ENCODE measurements around the gene PDLIM4.
A peak's percentile ranks its signal among the peaks of the same experiment; 100 is the strongest.

The PDLIM4 gene

DNA sequence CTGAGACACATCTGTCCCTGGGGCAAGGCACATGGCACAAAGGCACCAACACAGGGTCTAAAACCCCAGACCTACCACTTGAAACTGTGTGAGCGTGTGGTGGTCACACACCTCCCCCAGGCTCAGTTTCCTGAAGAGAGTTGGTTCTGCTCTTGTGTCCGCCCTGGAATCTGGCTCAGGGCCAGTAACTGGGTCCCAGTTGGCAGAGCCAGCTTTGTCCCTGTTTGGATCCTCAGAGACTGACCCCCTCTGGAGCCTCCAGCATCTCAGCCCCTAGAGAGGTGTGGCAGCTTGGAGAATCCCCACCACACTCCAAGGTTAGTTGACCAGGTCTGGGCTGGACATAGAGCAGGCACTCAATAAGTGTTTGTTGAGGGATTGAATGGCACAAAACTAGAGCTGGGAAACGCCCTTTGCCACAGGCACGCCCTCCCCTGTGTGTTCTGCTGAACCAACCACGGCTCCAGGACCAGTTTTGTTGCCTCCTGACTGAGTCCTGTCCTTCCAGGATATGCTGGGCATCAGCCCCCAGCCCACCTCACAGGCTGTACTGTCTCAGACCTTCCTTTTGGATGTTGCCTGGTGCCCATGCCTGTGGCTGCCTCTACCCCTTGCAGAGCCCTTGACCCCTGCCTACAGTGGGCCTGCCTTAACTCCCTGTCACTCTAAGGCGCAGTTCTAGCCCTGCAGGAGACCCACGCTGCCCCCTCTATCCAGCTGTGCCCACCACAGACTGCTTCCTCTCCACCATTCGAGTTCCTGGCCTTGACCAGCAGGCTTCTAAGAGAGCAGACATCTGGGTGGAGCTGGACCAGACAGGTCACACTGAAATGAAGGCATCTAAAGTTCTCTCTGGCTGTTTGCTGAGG, 3.8 kb upstream of the PDLIM4 start:
- no peak for DNase-seq (ENCODE audit: low read depth in 1 of 2, low spot score in 1 of 2)

DNA sequence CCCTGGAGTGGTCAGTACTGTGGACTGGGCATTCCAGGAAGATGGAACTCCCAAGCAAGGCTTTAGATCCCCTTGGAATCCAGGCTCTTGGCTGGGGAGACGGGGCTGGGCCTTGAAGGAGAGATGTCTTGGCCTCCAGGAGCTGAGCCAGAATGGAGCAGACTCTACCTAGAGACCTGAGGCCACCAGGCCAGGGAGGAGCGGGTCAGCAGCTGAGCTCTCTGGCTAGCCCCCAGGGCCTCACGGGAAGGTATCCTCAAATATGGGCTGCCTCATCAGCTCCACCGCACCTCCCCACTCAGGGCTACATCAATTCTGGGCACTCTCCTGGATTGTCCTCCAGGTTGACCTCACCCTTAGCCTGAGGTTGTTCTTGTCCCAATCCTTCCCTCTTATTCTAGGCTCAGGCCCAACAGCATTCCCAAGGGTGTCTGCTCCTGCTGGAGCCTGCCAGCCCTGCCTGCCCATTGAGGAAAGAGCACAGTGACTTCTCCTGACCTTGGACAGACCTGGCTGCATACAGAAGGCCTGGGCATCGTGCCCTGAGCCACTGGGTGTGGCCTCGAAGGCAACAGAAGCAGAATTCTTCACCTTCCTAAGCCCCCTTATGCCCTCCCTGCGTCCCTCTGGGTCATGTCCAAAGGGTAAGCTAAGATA, 3.0 kb upstream of the PDLIM4 start:
- no peak for DNase-seq (ENCODE audit: low read depth in 1 of 2, low spot score in 1 of 2)

- DNase-seq (ENCODE audit: low read depth in 1 of 2, low spot score in 1 of 2), result no peak
Measured at GRCh38 chr5:132256086-132256782, 1.3 kb upstream of the PDLIM4 start.

DNA sequence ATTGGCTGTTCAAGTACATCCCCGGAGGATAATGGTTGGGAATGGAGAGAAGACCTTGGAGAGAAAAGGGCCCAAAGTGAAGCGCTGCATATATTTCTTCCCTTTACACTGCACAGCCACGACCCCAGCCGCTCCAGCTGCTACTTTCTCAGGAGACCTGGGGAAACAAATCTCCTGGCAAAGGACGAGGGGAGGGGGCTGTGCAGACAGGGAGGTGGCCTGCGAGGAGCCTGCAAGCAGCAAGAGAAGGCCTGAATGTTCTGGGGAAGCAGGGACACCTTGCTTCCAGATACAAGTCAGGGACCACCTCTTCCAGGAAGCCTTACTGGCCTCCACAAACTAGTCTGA, 739 bp upstream of the PDLIM4 start:
- no peak for DNase-seq (ENCODE audit: low read depth in 1 of 2, low spot score in 1 of 2)

DNA sequence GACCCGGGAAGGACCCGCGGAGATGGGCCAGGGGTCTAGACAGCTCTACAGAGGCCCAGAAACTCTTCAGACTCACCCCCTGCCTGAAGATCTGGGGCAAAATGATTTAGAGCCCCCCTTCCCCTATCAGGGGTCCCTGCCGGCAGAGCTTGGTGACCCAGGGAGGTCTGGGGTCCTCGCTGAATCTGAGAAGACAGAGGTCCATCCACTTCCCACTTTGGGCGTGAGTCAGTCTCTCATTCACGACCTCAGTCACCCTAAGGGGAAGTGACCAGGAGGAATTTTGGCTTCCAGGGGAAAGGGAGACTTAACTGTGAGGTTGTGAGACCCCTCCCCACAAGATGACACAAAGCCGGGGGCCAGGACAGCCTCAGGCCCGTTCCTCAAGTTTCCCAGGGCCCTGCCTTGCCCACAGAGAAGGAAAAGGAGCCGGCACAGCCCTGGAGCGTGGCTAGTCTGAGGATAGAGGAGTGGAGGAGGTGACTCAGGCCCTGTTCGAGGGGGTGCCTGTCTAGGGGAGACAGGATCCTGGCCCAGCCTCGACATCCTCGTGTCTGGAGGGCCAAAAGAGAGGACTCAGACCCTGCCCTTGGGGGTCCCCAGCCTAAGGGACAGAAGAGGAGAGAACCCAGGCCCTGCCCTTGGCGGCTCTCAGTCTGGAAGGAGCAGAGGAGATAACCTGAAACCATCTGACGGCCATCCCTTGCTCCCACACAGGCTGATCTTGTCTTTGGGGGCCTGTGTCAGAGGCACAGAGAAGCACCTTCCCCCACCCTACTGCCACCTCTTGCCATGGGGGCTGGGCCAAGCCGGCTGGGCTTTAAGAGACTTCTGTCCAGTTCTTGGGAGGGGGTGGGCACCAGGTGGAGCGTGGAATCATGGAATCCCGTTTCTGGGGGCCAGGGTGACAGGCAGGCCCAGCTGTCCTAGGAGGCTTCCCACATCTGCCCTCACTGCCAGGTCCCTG, 889 bp downstream of the PDLIM4 start:
- no peak for DNase-seq (ENCODE audit: low read depth in 1 of 2, low spot score in 1 of 2)

DNA sequence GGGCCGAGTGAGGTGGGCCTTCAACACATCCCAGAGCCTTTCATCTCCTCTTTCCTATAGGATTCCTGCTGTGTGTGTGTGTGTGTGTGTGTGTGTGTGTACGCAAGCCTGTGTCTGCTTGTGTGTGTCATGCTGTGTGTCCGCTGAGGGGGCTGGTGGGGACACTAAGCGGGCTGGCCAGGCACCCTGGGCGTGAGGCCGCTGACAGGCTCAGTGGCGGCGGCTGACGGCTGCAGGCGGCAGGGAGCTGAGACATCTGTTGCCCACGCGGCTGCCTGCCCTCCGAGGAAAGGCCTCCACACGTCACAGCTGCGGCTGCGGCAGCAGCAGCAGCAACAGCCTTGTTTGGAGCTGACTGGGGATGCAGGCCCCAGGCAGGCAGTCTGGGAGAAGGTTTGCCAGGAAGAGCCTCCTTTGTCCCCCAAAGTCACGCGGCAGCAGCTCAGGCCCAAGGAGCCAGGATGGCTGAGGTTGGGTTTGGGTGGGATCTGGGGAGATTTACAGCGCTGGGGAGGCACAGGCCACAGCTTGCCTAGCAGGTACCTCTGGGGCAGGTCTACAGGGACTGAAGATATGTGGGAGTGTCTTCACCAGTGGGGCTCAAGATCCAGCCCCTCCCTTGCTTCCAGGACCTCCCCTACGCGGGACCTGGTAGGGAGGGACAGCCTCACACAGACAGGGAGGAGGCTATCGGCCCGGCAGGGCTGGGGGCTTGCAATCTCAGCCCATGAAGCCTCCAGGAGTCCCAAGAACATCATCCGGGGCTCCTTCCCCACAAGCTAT, 1.8 kb downstream of the PDLIM4 start:
- DNase-seq (ENCODE audit: low read depth in 1 of 2, low spot score in 1 of 2), result no peak

GRCh38 chr5:132260051-132260450, 2.6 kb downstream of the PDLIM4 start:
- no peak for DNase-seq (ENCODE audit: low read depth in 1 of 2, low spot score in 1 of 2)

DNA sequence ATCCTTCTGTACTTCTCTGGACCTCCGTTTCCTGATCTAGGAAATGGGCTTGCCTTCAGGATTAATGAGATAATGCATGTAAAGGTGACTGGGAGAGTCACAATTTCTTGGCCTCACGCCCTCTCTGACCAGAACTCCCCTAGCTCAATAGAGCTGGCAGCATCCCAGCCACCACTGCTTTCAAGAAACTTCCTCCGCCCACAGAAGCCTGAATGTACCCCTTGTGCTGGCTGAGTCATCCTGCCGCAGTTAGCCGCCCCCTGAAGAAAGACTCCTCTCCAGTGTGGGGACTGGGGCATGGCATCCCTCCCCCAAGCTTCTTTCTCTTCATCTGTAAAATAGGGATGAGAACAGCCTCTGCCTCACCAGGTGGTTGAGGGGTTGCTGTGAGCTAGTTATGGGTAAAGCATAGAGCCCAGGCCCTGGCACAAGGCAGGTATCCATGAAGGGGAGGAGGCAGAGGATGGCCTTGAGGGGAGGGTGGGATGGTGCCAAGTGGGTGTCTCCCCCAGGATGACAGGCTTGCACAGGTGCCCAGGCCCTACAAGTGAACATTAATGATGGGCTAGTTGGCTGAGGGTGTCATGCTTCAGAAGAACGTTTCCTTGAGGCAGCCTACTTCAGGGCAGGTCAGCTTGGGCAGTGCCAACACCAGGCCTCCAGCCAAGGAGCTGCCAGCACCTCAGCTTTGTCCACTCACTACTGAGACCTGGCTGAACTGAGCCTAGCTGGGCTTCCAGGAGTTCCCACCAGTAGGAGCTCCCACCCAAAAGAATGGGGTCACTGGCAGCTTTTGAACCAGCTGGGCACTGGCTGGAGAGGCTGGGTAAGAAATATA, 3.4 kb downstream of the PDLIM4 start:
- DNase-seq (ENCODE audit: low read depth in 1 of 2, low spot score in 1 of 2), result peak in 1 of 2 donors; percentile 15

DNA sequence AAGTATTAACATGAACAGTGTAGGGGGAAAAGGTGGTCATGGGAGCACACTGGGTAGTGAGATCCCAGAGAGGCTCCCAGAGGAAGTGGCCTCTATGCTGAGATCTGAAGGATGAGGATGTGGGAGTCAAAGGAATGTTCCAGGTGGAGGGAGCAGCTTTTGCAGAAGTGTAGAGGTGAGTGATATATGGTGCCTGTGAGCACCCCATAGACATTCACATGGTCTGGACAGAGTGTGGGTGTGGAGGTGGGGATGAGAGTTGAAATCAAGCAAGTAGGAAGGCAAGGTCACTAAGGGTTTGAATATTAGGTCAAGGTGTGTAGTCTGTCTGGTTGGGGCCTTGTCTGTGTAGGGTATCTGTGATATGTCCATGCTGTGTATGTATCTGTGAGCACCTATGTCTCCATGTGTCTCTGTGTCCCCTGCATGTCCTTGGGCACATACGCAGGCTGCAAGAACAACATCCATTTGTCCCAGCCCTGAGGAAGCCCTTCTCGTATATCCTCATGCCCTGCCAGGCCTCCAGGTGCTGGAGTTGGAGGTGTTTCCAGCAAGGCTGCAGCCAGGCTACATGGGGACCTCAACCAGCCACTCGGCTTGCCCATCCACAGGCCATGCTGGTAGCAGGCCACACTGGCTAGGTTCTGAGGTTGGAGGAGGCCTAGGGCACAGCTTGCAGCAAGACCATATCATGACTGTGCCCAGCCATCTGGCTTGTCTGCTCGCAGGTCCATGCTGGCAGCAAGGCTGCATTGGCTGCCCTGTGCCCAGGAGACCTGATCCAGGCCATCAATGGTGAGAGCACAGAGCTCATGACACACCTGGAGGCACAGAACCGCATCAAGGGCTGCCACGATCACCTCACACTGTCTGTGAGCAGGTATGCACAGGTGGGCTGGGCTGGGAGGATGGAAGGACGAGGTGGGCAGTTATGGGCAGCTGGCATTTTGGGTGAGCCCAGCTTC, 4.7 kb downstream of the PDLIM4 start:
- DNase-seq (ENCODE audit: low read depth in 1 of 2, low spot score in 1 of 2), result no peak

DNA sequence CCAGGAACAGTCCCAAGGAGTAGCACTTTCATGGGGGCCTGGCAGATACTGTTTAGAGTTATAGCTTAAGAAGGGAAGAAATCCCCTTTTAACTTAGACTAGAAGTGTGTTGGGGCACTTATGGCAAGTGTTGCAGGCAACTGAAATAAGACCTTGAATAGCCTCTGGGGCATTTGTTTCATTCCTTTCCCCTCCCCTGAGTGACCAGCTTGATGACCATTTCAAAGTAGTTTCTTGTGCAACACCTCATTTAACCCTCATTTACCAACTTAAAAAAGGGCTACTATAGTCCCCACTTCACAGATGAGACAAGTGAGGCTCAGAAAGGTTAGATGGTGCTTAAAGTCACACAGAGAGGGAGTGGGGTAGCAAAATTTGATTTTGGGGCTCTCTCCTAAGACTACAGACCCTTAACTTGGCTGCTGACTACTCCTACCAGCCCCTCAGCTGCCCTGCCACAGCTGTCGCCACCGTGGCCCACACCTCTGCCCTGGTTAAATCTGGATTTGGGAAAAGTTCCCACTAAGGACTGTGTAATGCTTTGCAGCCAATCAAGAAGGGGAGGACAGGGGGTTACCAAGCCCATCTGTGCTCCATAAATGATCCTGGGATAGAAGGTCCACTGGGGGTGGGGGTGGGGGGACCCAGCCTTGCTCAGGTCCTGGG, 5.5 kb downstream of the PDLIM4 start:
- no peak for DNase-seq (ENCODE audit: low read depth in 1 of 2, low spot score in 1 of 2)

- DNase-seq (ENCODE audit: low read depth in 1 of 2, low spot score in 1 of 2), result no peak
Measured at GRCh38 chr5:132263548-132264261, 6.2 kb downstream of the PDLIM4 start.

- no peak for DNase-seq (ENCODE audit: low read depth in 1 of 2, low spot score in 1 of 2)
Measured at GRCh38 chr5:132264546-132265335, 7.2 kb downstream of the PDLIM4 start.

DNA sequence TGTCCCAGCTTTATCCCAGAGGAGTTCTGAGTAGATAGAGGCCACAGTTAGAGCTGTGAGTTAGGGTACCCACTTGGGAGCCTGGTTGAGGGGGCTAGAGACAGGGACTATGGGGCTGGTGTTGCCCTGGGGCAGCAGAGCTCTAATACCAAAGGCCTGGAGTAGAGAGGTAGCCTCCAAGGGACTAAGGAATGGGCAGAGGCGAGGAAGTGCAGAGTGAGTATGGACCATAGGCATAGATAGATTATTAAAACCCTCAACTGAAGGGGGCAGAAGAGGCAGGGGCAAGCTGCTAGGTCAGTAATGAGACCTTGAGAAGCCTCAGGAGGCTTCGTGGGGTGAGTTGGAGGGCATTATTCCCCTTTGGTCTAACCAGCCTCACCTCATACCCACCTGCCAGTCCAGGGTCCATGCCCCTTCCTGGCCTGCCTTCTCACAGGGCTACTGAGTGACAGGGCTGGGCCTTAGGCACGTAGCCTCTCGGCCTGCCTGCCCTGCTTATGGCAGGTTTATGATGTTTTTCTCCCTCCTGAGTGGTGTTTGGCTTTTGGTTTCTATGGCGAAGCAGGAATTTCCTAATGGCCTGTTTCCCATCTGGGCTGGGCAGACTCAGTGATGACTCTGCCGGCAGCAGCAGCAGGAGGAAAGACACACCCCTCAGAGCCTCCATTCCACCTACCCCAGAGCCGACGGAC, 8.0 kb downstream of the PDLIM4 start:
- no peak for DNase-seq (ENCODE audit: low read depth in 1 of 2, low spot score in 1 of 2)

DNA sequence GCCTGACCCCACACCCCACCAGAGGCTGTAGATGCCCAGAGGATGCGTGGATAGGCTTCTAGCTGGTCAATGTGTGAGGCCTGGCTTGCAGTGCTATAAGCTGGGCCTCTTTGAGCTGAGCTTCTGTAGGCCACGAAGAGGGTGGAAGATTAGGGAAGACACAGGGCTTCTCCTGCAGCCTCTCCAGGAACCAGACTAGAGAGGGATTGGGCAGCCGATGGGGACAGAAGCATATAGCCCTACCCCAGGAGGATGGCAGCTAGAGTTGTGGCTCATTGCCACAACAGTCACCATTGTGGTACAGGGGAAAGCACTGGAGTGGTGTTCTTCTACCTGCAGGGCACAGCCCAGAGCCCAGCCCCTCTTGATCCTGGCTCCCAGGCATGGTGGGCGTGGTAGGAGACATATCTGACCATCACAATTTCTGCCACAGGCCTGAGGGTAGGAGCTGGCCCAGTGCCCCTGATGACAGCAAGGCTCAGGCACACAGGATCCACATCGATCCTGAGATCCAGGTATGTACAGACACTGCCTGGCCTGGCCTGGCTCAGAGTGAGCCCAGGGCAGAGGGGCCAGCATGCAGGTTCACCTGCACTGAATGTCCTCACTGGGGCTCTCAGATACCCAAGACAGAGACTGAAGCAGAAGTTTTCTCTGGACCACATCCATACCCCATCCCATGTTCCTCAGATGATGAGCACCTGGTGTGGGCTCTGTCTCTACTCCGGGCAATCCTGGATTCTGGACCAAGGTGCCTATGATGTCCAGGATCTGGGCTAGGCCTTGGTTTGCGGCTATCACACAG, 8.7 kb downstream of the PDLIM4 start:
- DNase-seq (ENCODE audit: low read depth in 1 of 2, low spot score in 1 of 2), result no peak

DNA sequence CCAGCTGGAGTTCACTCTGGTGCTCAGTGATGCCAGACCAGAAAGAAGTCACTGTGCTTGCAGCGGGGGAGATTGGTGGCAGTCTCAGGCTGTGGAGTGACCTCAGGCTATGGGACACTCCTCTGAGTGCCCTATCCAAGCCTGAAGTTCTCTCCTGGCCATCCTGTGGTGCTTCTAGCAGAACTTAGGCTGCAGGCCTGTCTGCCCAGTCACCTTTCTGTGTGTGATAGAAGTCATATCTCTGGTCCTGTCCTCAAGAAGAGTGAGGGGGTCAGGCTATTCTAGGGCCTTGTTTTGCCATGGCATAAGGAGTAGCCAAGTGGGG, 9.3 kb downstream of the PDLIM4 start:
- DNase-seq (ENCODE audit: low read depth in 1 of 2, low spot score in 1 of 2), result no peak

Data from activated CD4-positive, alpha-beta T cell treated with anti-CD3 and anti-CD28 coated beads, Interleukin-2, amount 50 U/mL, for 24 hours (primary cell).